HepG2 (cell line): Measurements from ENCODE around the gene HNF1B. TPM values are rescaled to one million over a fixed set of nuclear protein-coding genes. Genes with fewer than 3 reads are reported as not detected.

Experiments used
- HNRNPUL1 ChIP-seq: fragments of 200-400 bp; formaldehyde crosslinking; IDR thresholded peaks from 2 replicates; pipeline ENCODE4 v1.6.1; 2017; ENCODE audit warnings: low read depth, mild to moderate bottlenecking, low read length, moderate library complexity
- MEIS2 ChIP-seq: sonication (generic); formaldehyde crosslinking; IDR thresholded peaks from 2 replicates; pipeline ENCODE4 v1.9.0; 2021; ENCODE audit warnings: mild to moderate bottlenecking, missing genetic modification reagents
- NFAT5 ChIP-seq: sonication (generic); formaldehyde crosslinking; IDR thresholded peaks from 2 replicates; pipeline ENCODE4 v1.4.0; 2020; ENCODE audit warnings: missing genetic modification reagents
- NR2F6 ChIP-seq, 2 experiments: IDR thresholded peaks; 2 replicates each; pipeline ENCODE4 v1.6.1; 2016; ENCODE audit warnings: antibody characterized with exemption in 1 of 2, mild to moderate bottlenecking in 1 of 2
- PHF5A ChIP-seq: IDR thresholded peaks from one replicate; pipeline ENCODE4 v1.6.1; 2018; ENCODE audit warnings: low read depth, missing genetic modification reagents; ENCODE audit not compliant: unreplicated experiment
- RFX5 ChIP-seq: IDR thresholded peaks from 2 replicates; pipeline ENCODE4 v1.6.1; 2011; ENCODE audit warnings: low read depth, low read length, improper control_type of control experiment
- SMAD1 ChIP-seq: sonication (generic); formaldehyde crosslinking; IDR thresholded peaks from 2 replicates; pipeline ENCODE4 v1.4.0; 2020; ENCODE audit warnings: missing genetic modification reagents, low read depth, mild to moderate bottlenecking, borderline replicate concordance
- SNAPC5 ChIP-seq: sonication (generic); formaldehyde crosslinking; IDR thresholded peaks from 2 replicates; pipeline ENCODE4 v1.8.1; 2023; ENCODE audit warnings: mild to moderate bottlenecking, missing genetic modification reagents, borderline replicate concordance
- TGIF2 ChIP-seq: IDR thresholded peaks from 2 replicates; pipeline ENCODE4 v1.6.1; 2016; ENCODE audit warnings: control low read depth, missing compliant biosample characterization
- ZEB1 ChIP-seq: IDR thresholded peaks from 2 replicates; pipeline ENCODE4 v1.6.1; 2012; ENCODE audit warnings: mild to moderate bottlenecking, low read depth, inconsistent platforms; ENCODE audit not compliant: insufficient replicate concordance
- ZNF136 ChIP-seq: sonication (generic); formaldehyde crosslinking; IDR thresholded peaks from 2 replicates; pipeline ENCODE4 v1.8.1; 2022; ENCODE audit warnings: low read depth, mild to moderate bottlenecking, moderate library complexity, missing genetic modification reagents
- ZNF234 ChIP-seq: sonication (generic); formaldehyde crosslinking; conservative IDR thresholded peaks from 2 replicates; pipeline ENCODE4 v1.5.1; 2020; ENCODE audit warnings: mild to moderate bottlenecking, missing genetic modification reagents
- ZNF24 ChIP-seq: fragments of 450-650 bp; IDR thresholded peaks from 2 replicates; pipeline ENCODE4 v1.6.1; 2017; ENCODE audit warnings: antibody characterized with exemption, mild to moderate bottlenecking
- ZNF572 ChIP-seq: sonication (generic); formaldehyde crosslinking; IDR thresholded peaks from 2 replicates; pipeline ENCODE4 v1.5.1; 2020; ENCODE audit warnings: mild to moderate bottlenecking, missing genetic modification reagents
- ZNF749 ChIP-seq: sonication (generic); formaldehyde crosslinking; IDR thresholded peaks from 2 replicates; pipeline ENCODE4 v1.8.0; 2022; ENCODE audit warnings: mild to moderate bottlenecking, missing genetic modification reagents, moderate library complexity, borderline replicate concordance
- ZNF788 ChIP-seq: sonication (generic); formaldehyde crosslinking; IDR thresholded peaks from 2 replicates; pipeline ENCODE4 v1.5.0; 2020; ENCODE audit warnings: mild to moderate bottlenecking, missing genetic modification reagents, borderline replicate concordance
- polyA plus RNA-seq, 8 experiments: library from polyadenylated mRNA; depleted of rRNA in 3 of 8; stranded (reverse) in 7 of 8; unstranded in 1 of 8; fragments of >200 nt; fragmentation: Illumina TruSeq in 4 of 8; extraction: Trizol in 4 of 8; gene quantifications; 2 replicates each; pipeline versions ENCODE4 v1.2.1 to v1.2.3, GENCODE V29; 2011 to 2016; ENCODE audit warnings: low read depth in 4 of 8, missing spikeins in 1 of 8, mixed read lengths in 1 of 8; ENCODE audit not compliant: insufficient read depth in 1 of 8
- total RNA-seq, 5 experiments: library from RNA; depleted of rRNA; stranded (reverse); fragments of >200 nt; fragmentation: Illumina TruSeq; extraction: Trizol; gene quantifications; 2 replicates each; pipeline ENCODE4 v1.2.3, GENCODE V29; 2016; ENCODE audit warnings: low read depth in 1 of 5
- TF ChIP-seq, protein P1 (sequence below): sonication (generic); formaldehyde crosslinking; IDR thresholded peaks from 2 replicates; pipeline ENCODE4 v1.5.0; 2020; ENCODE audit warnings: missing genetic modification reagents
- TF ChIP-seq, protein P2 (sequence below): sonication (generic); formaldehyde crosslinking; IDR thresholded peaks from 2 replicates; pipeline ENCODE4 v1.4.0; 2020; ENCODE audit warnings: mild to moderate bottlenecking, missing genetic modification reagents, borderline replicate concordance

The HNF1B gene
- total and polyA plus RNA-seq, 2 of the 13 experiments (the other 11 are each of a cell fraction or from before 2014, with no cell fraction given) = 1.9 to 5.3 TPM

DNA sequence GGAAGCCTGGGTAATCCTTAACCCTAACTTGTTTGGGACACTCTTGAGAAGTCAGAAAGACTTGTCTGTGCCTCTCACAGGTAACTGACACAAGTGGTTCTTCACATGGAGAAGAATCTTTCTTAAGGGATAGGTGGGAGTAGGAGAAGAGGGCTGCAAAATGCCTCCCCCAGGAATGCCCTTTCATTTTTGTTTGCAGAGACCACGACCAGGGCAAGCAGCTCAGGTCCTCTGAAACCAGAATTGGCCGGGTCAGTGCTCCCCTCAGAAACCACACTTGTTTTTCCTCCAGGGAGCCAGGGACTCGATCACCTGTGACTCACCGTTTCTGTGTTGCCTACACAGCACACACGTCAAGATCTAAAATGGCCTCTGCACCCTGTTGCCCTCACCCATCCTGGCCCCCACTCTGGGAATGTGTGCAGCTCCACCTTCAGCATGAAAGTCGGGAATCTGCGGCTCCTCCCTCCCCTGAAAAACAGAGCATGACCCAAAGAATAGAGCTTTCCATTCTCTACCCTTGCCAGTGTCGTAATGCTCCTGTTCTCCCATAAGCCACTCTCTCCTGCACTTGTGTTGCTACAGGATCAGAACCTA lies 36.1 kb downstream of the HNF1B start (continued):
- TF ChIP-seq ZNF749 (CRISPR knock-in tag) = peak; percentile 35; the same call in 1 of the 2 replicates
- TF ChIP-seq ZNF572 (CRISPR knock-in tag) = no peak
- peak; percentile 41 for TF ChIP-seq ZNF788 (CRISPR knock-in tag)
- TF ChIP-seq, protein P1, sequence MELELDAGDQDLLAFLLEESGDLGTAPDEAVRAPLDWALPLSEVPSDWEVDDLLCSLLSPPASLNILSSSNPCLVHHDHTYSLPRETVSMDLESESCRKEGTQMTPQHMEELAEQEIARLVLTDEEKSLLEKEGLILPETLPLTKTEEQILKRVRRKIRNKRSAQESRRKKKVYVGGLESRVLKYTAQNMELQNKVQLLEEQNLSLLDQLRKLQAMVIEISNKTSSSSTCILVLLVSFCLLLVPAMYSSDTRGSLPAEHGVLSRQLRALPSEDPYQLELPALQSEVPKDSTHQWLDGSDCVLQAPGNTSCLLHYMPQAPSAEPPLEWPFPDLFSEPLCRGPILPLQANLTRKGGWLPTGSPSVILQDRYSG (CRISPR knock-in tag) = no peak
- TF ChIP-seq RFX5 = no peak
- peak; percentile 75 for TF ChIP-seq TGIF2 (CRISPR knock-in tag)
- TF ChIP-seq ZNF24 = no peak
- no peak for TF ChIP-seq ZNF136 (CRISPR knock-in tag)
- TF ChIP-seq SNAPC5 (CRISPR knock-in tag) = no peak
- no peak; the same call in 1 of the 2 replicates for TF ChIP-seq MEIS2 (CRISPR knock-in tag)
- no peak for TF ChIP-seq HNRNPUL1
- no peak for TF ChIP-seq ZNF234 (CRISPR knock-in tag)
- TF ChIP-seq, protein P2, sequence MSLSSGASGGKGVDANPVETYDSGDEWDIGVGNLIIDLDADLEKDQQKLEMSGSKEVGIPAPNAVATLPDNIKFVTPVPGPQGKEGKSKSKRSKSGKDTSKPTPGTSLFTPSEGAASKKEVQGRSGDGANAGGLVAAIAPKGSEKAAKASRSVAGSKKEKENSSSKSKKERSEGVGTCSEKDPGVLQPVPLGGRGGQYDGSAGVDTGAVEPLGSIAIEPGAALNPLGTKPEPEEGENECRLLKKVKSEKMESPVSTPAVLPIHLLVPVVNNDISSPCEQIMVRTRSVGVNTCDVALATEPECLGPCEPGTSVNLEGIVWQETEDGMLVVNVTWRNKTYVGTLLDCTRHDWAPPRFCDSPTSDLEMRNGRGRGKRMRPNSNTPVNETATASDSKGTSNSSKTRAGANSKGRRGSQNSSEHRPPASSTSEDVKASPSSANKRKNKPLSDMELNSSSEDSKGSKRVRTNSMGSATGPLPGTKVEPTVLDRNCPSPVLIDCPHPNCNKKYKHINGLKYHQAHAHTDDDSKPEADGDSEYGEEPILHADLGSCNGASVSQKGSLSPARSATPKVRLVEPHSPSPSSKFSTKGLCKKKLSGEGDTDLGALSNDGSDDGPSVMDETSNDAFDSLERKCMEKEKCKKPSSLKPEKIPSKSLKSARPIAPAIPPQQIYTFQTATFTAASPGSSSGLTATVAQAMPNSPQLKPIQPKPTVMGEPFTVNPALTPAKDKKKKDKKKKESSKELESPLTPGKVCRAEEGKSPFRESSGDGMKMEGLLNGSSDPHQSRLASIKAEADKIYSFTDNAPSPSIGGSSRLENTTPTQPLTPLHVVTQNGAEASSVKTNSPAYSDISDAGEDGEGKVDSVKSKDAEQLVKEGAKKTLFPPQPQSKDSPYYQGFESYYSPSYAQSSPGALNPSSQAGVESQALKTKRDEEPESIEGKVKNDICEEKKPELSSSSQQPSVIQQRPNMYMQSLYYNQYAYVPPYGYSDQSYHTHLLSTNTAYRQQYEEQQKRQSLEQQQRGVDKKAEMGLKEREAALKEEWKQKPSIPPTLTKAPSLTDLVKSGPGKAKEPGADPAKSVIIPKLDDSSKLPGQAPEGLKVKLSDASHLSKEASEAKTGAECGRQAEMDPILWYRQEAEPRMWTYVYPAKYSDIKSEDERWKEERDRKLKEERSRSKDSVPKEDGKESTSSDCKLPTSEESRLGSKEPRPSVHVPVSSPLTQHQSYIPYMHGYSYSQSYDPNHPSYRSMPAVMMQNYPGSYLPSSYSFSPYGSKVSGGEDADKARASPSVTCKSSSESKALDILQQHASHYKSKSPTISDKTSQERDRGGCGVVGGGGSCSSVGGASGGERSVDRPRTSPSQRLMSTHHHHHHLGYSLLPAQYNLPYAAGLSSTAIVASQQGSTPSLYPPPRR = peak; percentile 68; the same call in 1 of the 2 replicates
- peak; percentile 69 for TF ChIP-seq ZEB1
- no peak for TF ChIP-seq PHF5A (CRISPR knock-in tag)
- no peak for TF ChIP-seq NFAT5
- 0 out of 2 replicates have a peak, but pooled peaks have one; percentile 65 for TF ChIP-seq SMAD1 (CRISPR knock-in tag)
- 0 out of 2 replicates have a peak, but pooled peaks have one; percentile 50 for TF ChIP-seq NR2F6 (IDR thresholded peaks at IDR 0.05)
- peak; percentile 79 for TF ChIP-seq NR2F6 (CRISPR knock-in tag; IDR thresholded peaks at IDR 0.05)
